SK-N-SH (cell line): ENCODE measurements around the gene TRPV5. TPM values are rescaled to one million over a fixed set of nuclear protein-coding genes. Genes with fewer than 3 reads are reported as not detected.

ENCODE experiments used
- CTCF ChIA-PET: fragments of 300-600, 350-600 bp; formaldehyde crosslinking; extraction: SDS; loops from one replicate; lab custom pipeline; 2021; lab: Yijun Ruan, JAX
- POLR2A ChIA-PET: fragments of 350-600 bp; sonication (Branson Sonifier 250); formaldehyde crosslinking; extraction: SDS; loops from one replicate; lab custom pipeline; 2020; ENCODE audit warnings: antibody characterized with exemption, inconsistent platforms; lab: Yijun Ruan, JAX
- DNase-seq: peaks from one replicate; pipeline ENCODE4 v3.0.0; 2012
- H2AFZ ChIP-seq: fragments of 200-600 bp; sonication (generic); 2 replicates; pipeline ENCODE4 v1.8.1; 2016; ENCODE audit warnings: antibody characterized with exemption, mild to moderate bottlenecking, low read depth
- H3F3A ChIP-seq: fragments of 200-600 bp; sonication (generic); replicated peaks from 2 replicates; pipeline ENCODE3; 2016; ENCODE audit warnings: antibody characterized with exemption, mild to moderate bottlenecking; ENCODE audit not compliant: insufficient read depth
- H3K27ac ChIP-seq, 2 experiments: fragments of 200-500 bp in 1 of 2; fragments of 200-600 bp in 1 of 2; sonication (Bioruptor generic) in 1 of 2; sonication (generic), shearing (Covaris generic) in 1 of 2; 2 replicates each; pipeline versions ENCODE4 v1.5.1 to v1.6.1; 2014 to 2016; ENCODE audit warnings: low read depth in 2 of 2, inconsistent platforms in 1 of 2, low read length in 1 of 2, mild to moderate bottlenecking in 1 of 2, mixed read lengths in 1 of 2
- H3K27me3 ChIP-seq: fragments of 200-600 bp; sonication (generic), shearing (Covaris generic); 2 replicates; pipeline ENCODE4 v1.6.1; 2016; ENCODE audit warnings: mixed run types; ENCODE audit not compliant: insufficient read depth
- H3K36me3 ChIP-seq, 2 experiments: fragments of 200-500 bp in 1 of 2; fragments of 200-600 bp in 1 of 2; sonication (Bioruptor generic) in 1 of 2; sonication (generic) in 1 of 2; replicated peaks in 1 of 2; 2 replicates each; pipeline versions ENCODE3 to v1.5.1; 2014 to 2016; ENCODE audit warnings: low read length in 1 of 2, mild to moderate bottlenecking in 1 of 2; ENCODE audit not compliant: insufficient read depth in 2 of 2, control insufficient read depth in 1 of 2
- H3K4me1 ChIP-seq, 2 experiments: fragments of 200-500 bp in 1 of 2; fragments of 200-600 bp in 1 of 2; sonication (Bioruptor generic) in 1 of 2; sonication (generic), shearing (Covaris generic) in 1 of 2; 2 replicates each; pipeline versions ENCODE4 v1.5.1 to v1.6.1; 2014 to 2016; ENCODE audit warnings: low read depth in 1 of 2, low read length in 1 of 2, mixed run types in 1 of 2; ENCODE audit not compliant: insufficient read depth in 2 of 2, control insufficient read depth in 1 of 2
- H3K4me2 ChIP-seq: fragments of 200-600 bp; sonication (generic), shearing (Covaris generic); 2 replicates; pipeline ENCODE4 v1.6.1; 2017; ENCODE audit warnings: mixed run types
- H3K4me3 ChIP-seq, 2 experiments: fragments of 200-500 bp in 1 of 2; fragments of 200-600 bp in 1 of 2; sonication (Bioruptor generic) in 1 of 2; sonication (generic), shearing (Covaris generic) in 1 of 2; 2 replicates each; pipeline versions ENCODE4 v1.5.1 to v1.8.1; 2014 to 2016; ENCODE audit warnings: low read depth in 2 of 2, inconsistent platforms in 1 of 2, low read length in 1 of 2, mild to moderate bottlenecking in 1 of 2, mixed read lengths in 1 of 2, moderate library complexity in 1 of 2
- H3K79me2 ChIP-seq: fragments of 200-600 bp; sonication (generic); 2 replicates; pipeline ENCODE4 v1.8.1; 2017; ENCODE audit warnings: mild to moderate bottlenecking; ENCODE audit not compliant: insufficient read depth
- H3K9ac ChIP-seq: fragments of 200-600 bp; sonication (generic); 2 replicates; pipeline ENCODE4 v1.6.1; 2017; ENCODE audit warnings: mixed run types
- H3K9me2 ChIP-seq: fragments of 200-600 bp; sonication (generic); 2 replicates; pipeline ENCODE4 v1.6.1; 2017; ENCODE audit warnings: mixed run types
- H3K9me3 ChIP-seq: fragments of 200-600 bp; sonication (generic); 2 replicates; pipeline ENCODE4 v1.6.1; 2017; ENCODE audit warnings: mixed run types, mild to moderate bottlenecking, moderate library complexity
- H4K20me1 ChIP-seq: fragments of 200-600 bp; sonication (generic); 2 replicates; pipeline ENCODE4 v1.6.1; 2017; ENCODE audit warnings: mild to moderate bottlenecking, mixed run types; ENCODE audit not compliant: insufficient read depth
- CHD2 ChIP-seq: fragments of 150-350 bp; IDR thresholded peaks from 2 replicates; pipeline ENCODE4 v1.6.1; 2018; ENCODE audit warnings: low read length; ENCODE audit not compliant: partially characterized antibody
- EP300 ChIP-seq, 2 experiments: IDR thresholded peaks; 2 replicates each; pipeline versions ENCODE4 v1.4.0 to v1.6.1; 2012; ENCODE audit warnings: borderline replicate concordance in 1 of 2, low read depth in 1 of 2, low read length in 1 of 2
- EZH2phosphoT487 ChIP-seq: fragments of 200-600 bp; sonication (generic); IDR thresholded peaks from 2 replicates; pipeline ENCODE4 v1.6.1; 2017; ENCODE audit warnings: low read depth, mixed run types, mild to moderate bottlenecking, antibody characterized with exemption, moderate library complexity, borderline replicate concordance
- FOXM1 ChIP-seq: IDR thresholded peaks from 2 replicates; pipeline ENCODE4 v1.4.0; 2012; ENCODE audit warnings: low read depth, mild to moderate bottlenecking
- GABPA ChIP-seq: IDR thresholded peaks from 2 replicates; pipeline ENCODE4 v1.4.0; 2012; ENCODE audit warnings: low read depth, mild to moderate bottlenecking
- JUND ChIP-seq: IDR thresholded peaks from 2 replicates; pipeline ENCODE4 v1.4.0; 2012
- MEF2A ChIP-seq: IDR thresholded peaks from 2 replicates; pipeline ENCODE4 v1.4.0; 2012; ENCODE audit warnings: low read depth, borderline replicate concordance
- MXI1 ChIP-seq: IDR thresholded peaks from 2 replicates; pipeline ENCODE4 v1.6.1; 2012; ENCODE audit warnings: mild to moderate bottlenecking, low read depth, low read length, improper control_type of control experiment
- REST ChIP-seq: IDR thresholded peaks from 2 replicates; pipeline ENCODE4 v1.6.1; 2012; ENCODE audit warnings: mild to moderate bottlenecking, low read depth, low read length, moderate library complexity
- RFX5 ChIP-seq: IDR thresholded peaks from 2 replicates; pipeline ENCODE4 v1.6.1; 2012; ENCODE audit warnings: mild to moderate bottlenecking, improper control_type of control experiment, low read length
- SMC3 ChIP-seq: IDR thresholded peaks from 2 replicates; pipeline ENCODE4 v1.6.1; 2012; ENCODE audit warnings: low read depth, low read length, improper control_type of control experiment
- TCF12 ChIP-seq: IDR thresholded peaks from 2 replicates; pipeline ENCODE4 v1.4.0; 2012
- YY1 ChIP-seq: IDR thresholded peaks from 2 replicates; pipeline ENCODE4 v1.4.0; 2012; ENCODE audit warnings: low read depth, mild to moderate bottlenecking
- WGBS: methylation state at CpG from one replicate; pipeline ENCODE4 v1.1.6; 2017; ENCODE audit warnings: low lambda C conversion rate; 5-methylcytosine and 5-hydroxymethylcytosine counted together
- polyA plus RNA-seq, 3 experiments: library from polyadenylated mRNA; depleted of rRNA; stranded (reverse); fragments of >200 nt; gene quantifications; 2 replicates each; pipeline ENCODE4 v1.2.3, GENCODE V29; 2012
- TF ChIP-seq, protein P1 (sequence below): fragments of 200-600 bp; sonication (generic); IDR thresholded peaks from 2 replicates; pipeline ENCODE4 v1.6.1; 2017; ENCODE audit warnings: antibody characterized with exemption, mild to moderate bottlenecking, moderate library complexity
- TF ChIP-seq, protein P2 (sequence below): fragments of 150-350 bp; IDR thresholded peaks from 2 replicates; pipeline ENCODE4 v1.6.1; 2017; ENCODE audit warnings: antibody characterized with exemption, low read length, low read depth, borderline replicate concordance
- TF ChIP-seq, protein P3 (sequence below): IDR thresholded peaks from 2 replicates; pipeline ENCODE4 v1.4.0; 2012; ENCODE audit warnings: low read depth, borderline replicate concordance
- TF ChIP-seq, protein P4 (sequence below): IDR thresholded peaks from 2 replicates; pipeline ENCODE4 v1.4.0; 2012; ENCODE audit warnings: low read depth

Gene TRPV5
- polyA plus RNA-seq, 1 of the 3 experiments (the other 2 are of a cell fraction), result not detected

DNA sequence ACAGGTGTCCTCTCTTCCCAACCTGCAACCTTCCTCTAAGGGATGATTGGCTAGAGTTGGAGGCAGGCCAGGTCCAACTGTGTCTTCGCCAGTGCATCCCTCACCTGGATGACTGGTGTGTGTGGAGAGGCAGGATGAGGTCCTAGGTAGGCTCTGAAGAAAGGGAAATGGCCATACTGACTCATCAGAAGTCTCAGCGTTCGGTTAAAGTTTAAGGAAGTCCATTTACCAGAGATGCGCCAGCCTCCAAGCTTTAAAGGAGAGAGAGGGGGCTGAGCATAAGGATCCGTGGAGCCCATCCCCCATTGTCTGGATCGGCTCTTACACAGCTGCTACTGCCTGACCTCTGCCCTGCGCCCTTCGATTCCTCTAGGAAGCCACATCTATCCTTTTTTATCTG, 24.2 kb upstream of the TRPV5 start:
- no peak for DNase-seq
- H3F3A ChIP-seq, result no peaks in the 10 kb centered on the region
- H3K79me2 ChIP-seq, result no peaks in the 10 kb centered on the region
- no peak for TF ChIP-seq MXI1
- TF ChIP-seq YY1, result no peak
- no peak for TF ChIP-seq JUND
- no peak for TF ChIP-seq TCF12
- TF ChIP-seq, protein P1, sequence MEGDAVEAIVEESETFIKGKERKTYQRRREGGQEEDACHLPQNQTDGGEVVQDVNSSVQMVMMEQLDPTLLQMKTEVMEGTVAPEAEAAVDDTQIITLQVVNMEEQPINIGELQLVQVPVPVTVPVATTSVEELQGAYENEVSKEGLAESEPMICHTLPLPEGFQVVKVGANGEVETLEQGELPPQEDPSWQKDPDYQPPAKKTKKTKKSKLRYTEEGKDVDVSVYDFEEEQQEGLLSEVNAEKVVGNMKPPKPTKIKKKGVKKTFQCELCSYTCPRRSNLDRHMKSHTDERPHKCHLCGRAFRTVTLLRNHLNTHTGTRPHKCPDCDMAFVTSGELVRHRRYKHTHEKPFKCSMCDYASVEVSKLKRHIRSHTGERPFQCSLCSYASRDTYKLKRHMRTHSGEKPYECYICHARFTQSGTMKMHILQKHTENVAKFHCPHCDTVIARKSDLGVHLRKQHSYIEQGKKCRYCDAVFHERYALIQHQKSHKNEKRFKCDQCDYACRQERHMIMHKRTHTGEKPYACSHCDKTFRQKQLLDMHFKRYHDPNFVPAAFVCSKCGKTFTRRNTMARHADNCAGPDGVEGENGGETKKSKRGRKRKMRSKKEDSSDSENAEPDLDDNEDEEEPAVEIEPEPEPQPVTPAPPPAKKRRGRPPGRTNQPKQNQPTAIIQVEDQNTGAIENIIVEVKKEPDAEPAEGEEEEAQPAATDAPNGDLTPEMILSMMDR, result no peak
- TF ChIP-seq RFX5, result no peak
- no peak for TF ChIP-seq GABPA
- TF ChIP-seq, protein P2, sequence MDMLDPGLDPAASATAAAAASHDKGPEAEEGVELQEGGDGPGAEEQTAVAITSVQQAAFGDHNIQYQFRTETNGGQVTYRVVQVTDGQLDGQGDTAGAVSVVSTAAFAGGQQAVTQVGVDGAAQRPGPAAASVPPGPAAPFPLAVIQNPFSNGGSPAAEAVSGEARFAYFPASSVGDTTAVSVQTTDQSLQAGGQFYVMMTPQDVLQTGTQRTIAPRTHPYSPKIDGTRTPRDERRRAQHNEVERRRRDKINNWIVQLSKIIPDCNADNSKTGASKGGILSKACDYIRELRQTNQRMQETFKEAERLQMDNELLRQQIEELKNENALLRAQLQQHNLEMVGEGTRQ, result no peak
- TF ChIP-seq EP300 (IDR thresholded peaks at IDR 0.05; ENCODE audit: borderline replicate concordance in 1 of 2, low read depth in 1 of 2, low read length in 1 of 2), result no peak
- TF ChIP-seq, protein P3, sequence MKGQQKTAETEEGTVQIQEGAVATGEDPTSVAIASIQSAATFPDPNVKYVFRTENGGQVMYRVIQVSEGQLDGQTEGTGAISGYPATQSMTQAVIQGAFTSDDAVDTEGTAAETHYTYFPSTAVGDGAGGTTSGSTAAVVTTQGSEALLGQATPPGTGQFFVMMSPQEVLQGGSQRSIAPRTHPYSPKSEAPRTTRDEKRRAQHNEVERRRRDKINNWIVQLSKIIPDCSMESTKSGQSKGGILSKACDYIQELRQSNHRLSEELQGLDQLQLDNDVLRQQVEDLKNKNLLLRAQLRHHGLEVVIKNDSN, result no peak
- TF ChIP-seq, protein P4, sequence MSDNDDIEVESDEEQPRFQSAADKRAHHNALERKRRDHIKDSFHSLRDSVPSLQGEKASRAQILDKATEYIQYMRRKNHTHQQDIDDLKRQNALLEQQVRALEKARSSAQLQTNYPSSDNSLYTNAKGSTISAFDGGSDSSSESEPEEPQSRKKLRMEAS, result no peak
- ChIA-PET POLR2A (no interaction called here), CTCF (no interaction called here)
- WGBS, result 31% methylated on average over 8 of the region's 8 CpGs
- H3K36me3 ChIP-seq, result no peaks in the 10 kb centered on the region
- H4K20me1 ChIP-seq, result no peaks in the 10 kb centered on the region
- H3K9me3 ChIP-seq, result no peaks in the 10 kb centered on the region
- H2AFZ ChIP-seq, result no peak overlapping the region
- H3K4me2 ChIP-seq, result no peak overlapping the region
- H3K9me2 ChIP-seq, result no peaks in the 10 kb centered on the region
- no peak overlapping the region for H3K9ac ChIP-seq
- H3K27me3 ChIP-seq, result peaks cover 20% of the 10 kb centered on the region; the same call in 1 of the 2 replicates
- H3K27ac ChIP-seq, result no peak overlapping the region
- no peak overlapping the region for H3K4me3 ChIP-seq
- H3K4me1 ChIP-seq, result no peaks in the 10 kb centered on the region

DNA sequence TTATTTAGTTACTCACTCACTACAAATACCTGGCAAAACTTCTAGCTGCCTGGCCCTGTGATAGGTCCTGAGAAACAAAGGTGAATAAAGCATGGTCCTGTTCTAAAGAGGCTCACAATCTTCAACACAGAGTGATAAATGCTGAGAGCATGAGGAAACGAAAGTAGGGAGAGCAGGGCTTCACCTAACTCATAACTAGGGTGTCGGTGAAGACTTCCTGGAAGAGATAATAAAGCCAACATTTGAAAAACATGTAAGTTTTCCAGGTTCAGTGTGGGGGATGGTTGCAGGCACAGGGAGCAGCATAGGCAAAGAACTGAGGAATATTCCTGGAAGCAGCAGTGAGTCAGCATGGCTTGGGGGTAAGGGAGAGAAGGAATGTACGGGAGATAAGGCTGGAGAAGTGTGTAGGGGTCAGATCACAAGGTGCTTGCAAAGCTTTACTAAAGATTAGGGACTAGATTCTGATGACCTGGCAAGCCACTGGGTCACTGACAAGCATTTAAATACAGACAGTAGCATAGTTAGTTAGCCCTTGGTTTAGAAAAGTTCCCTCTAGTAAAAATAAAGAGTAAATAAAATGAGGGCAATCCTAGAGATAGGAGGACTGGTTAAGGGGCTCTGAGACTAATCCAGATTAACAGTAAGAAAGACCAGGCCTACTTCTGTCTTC, 23.5 kb upstream of the TRPV5 start:
- Histone ChIP-seq H3K9me2 (no peaks in the 10 kb centered on the region), H3K4me3 (no peak overlapping the region), H2AFZ (no peak overlapping the region), H3K9ac (no peak overlapping the region), H3K27ac (no peak overlapping the region), H4K20me1 (no peaks in the 10 kb centered on the region), H3K9me3 (no peaks in the 10 kb centered on the region), H3K36me3 (no peaks in the 10 kb centered on the region), H3F3A (no peaks in the 10 kb centered on the region), H3K4me1 (no peaks in the 10 kb centered on the region), H3K27me3 (peaks cover 17% of the 10 kb centered on the region; the same call in 1 of the 2 replicates), H3K4me2 (no peak overlapping the region), H3K79me2 (no peaks in the 10 kb centered on the region)
- no peak for DNase-seq
- CTCF ChIA-PET, result no interaction called here
- under 1% methylated on average over 3 of the region's 3 CpGs for WGBS
- POLR2A ChIA-PET, result no interaction called here
- no peak for TF ChIP-seq MXI1
- TF ChIP-seq EZH2phosphoT487, result no peak
- TF ChIP-seq CHD2, result no peak
- no peak for TF ChIP-seq SMC3
- no peak for TF ChIP-seq GABPA
- TF ChIP-seq JUND, result no peak
- no peak for TF ChIP-seq MEF2A
- no peak for TF ChIP-seq REST
- TF ChIP-seq, protein P3, result no peak
- no peak for TF ChIP-seq FOXM1
